ENCODE results near the gene SVOP.

GRCh38 chr12:108955225-108955835, 65.5 kb downstream of the SVOP start:
- TF ChIP-seq POLR2A (IDR thresholded peaks at IDR 0.05; ENCODE audit: control extremely low read depth in 1 of 2, low read depth in 2 of 2, low read length in 2 of 2): no peak
- TF ChIP-seq CTCF (IDR thresholded peaks at IDR 0.05; ENCODE audit: control extremely low read depth in 1 of 3, insufficient read depth in 1 of 3, low read depth in 1 of 3, low read length in 3 of 3): no peak
- no peak for TF ChIP-seq ATF3 (IDR thresholded peaks at IDR 0.05; ENCODE audit: insufficient read depth, low read depth, low read length)
- no peak for TF ChIP-seq TEAD4 (IDR thresholded peaks at IDR 0.05; ENCODE audit: low read depth, low read length)
- no peak for TF ChIP-seq GABPA (IDR thresholded peaks at IDR 0.05; ENCODE audit: borderline replicate concordance, insufficient read depth, low read length)
- no peak for TF ChIP-seq CHD2 (IDR thresholded peaks at IDR 0.05; ENCODE audit: low read length)
- no peak for TF ChIP-seq CEBPB (IDR thresholded peaks at IDR 0.05; ENCODE audit: low read depth, low read length)
- no peak for TF ChIP-seq EZH2 (IDR thresholded peaks at IDR 0.05; ENCODE audit: low read depth, low read length, severe bottlenecking)
- TF ChIP-seq EP300 (IDR thresholded peaks at IDR 0.05; ENCODE audit: borderline replicate concordance in 1 of 2, low read depth in 2 of 2, low read length in 2 of 2): no peak
- no peak for TF ChIP-seq JUND (IDR thresholded peaks at IDR 0.05; ENCODE audit: low read length)
- TF ChIP-seq USF2 (IDR thresholded peaks at IDR 0.05; ENCODE audit: low read length): no peak
- no peak for TF ChIP-seq TAF1 (IDR thresholded peaks at IDR 0.05; ENCODE audit: low read depth, low read length)
